Nephron (organoid): ENCODE data around the gene HACD2.

Experiments
- H3K27ac Mint-ChIP-seq, 3 experiments: 2 replicates each; pipeline ENCODE4 v1.8.0; 2020; ENCODE audit warnings: mixed read lengths in 3 of 3, mild to moderate bottlenecking in 2 of 3, moderate library complexity in 1 of 3
- H3K27me3 Mint-ChIP-seq: 2 replicates; pipeline ENCODE4 v1.8.0; 2021; ENCODE audit warnings: low read depth, mild to moderate bottlenecking, moderate library complexity, mixed read lengths
- H3K36me3 Mint-ChIP-seq: 2 replicates; pipeline ENCODE4 v1.8.0; 2020; ENCODE audit warnings: low read depth, mixed read lengths
- H3K4me1 Mint-ChIP-seq: 2 replicates; pipeline ENCODE4 v1.8.0; 2020; ENCODE audit warnings: mixed read lengths
- H3K4me3 Mint-ChIP-seq, 3 experiments: 2 replicates each; pipeline ENCODE4 v1.8.0; 2020; ENCODE audit warnings: mild to moderate bottlenecking in 3 of 3, mixed read lengths in 3 of 3, moderate library complexity in 2 of 3
- H3K9me3 Mint-ChIP-seq: 2 replicates; pipeline ENCODE4 v1.8.0; 2020; ENCODE audit warnings: mixed read lengths
- CTCF ChIP-seq, 3 experiments: fragments of 200-600 bp; sonication (generic); IDR thresholded peaks; one replicate each; pipeline ENCODE4 v1.5.0; 2021; ENCODE audit warnings: antibody characterized with exemption in 3 of 3; ENCODE audit not compliant: unreplicated experiment in 3 of 3

Gene HACD2

GRCh38 chr3:123503203-123503602 is 81.7 kb downstream of the HACD2 start:
- no peaks in the 10 kb centered on the region for H3K9me3 Mint-ChIP-seq

GRCh38 chr3:123499322-123499721 is 85.5 kb downstream of the HACD2 start:
- no peaks in the 10 kb centered on the region for H3K9me3 Mint-ChIP-seq
- H3K4me3 Mint-ChIP-seq: no peak overlapping the region
- no peaks in the 10 kb centered on the region for H3K27me3 Mint-ChIP-seq
- peak overlapping the region in 1 of 3 experiments; percentile 63 for H3K27ac Mint-ChIP-seq
- TF ChIP-seq CTCF (IDR thresholded peaks at IDR 0.05; ENCODE audit: unreplicated experiment in 3 of 3): no peak
- H3K4me1 Mint-ChIP-seq: peaks cover 7% of the 10 kb centered on the region
- H3K36me3 Mint-ChIP-seq: peaks cover 29% of the 10 kb centered on the region

More at GRCh38 chr3:123503203-123503602, 81.7 kb downstream of the HACD2 start:
- Mint-ChIP-seq H3K4me3 (no peak overlapping the region), H3K36me3 (peaks cover 35% of the 10 kb centered on the region), H3K27ac (no peak overlapping the region), H3K4me1 (peaks cover 7% of the 10 kb centered on the region), H3K27me3 (no peaks in the 10 kb centered on the region)
- TF ChIP-seq CTCF (IDR thresholded peaks at IDR 0.05; ENCODE audit: unreplicated experiment in 3 of 3): no peak

- Mint-ChIP-seq H3K4me3 (no peak overlapping the region), H3K27me3 (no peaks in the 10 kb centered on the region), H3K9me3 (no peaks in the 10 kb centered on the region), H3K27ac (peak overlapping the region in 1 of 3 experiments; percentile 63), H3K4me1 (peaks cover 7% of the 10 kb centered on the region), H3K36me3 (peaks cover 32% of the 10 kb centered on the region)
- TF ChIP-seq CTCF (IDR thresholded peaks at IDR 0.05; ENCODE audit: unreplicated experiment in 3 of 3): no peak
Observed at GRCh38 chr3:123498761-123499160, 86.1 kb downstream of the HACD2 start.

GRCh38 chr3:123493912-123494311 is 90.9 kb downstream of the HACD2 start:
- H3K4me3 Mint-ChIP-seq: no peak overlapping the region
- no peaks in the 10 kb centered on the region for H3K9me3 Mint-ChIP-seq
- no peak overlapping the region for H3K27ac Mint-ChIP-seq
- H3K27me3 Mint-ChIP-seq: no peaks in the 10 kb centered on the region
- TF ChIP-seq CTCF (IDR thresholded peaks at IDR 0.05; ENCODE audit: unreplicated experiment in 3 of 3): no peak
- H3K4me1 Mint-ChIP-seq: no peaks in the 10 kb centered on the region
- H3K36me3 Mint-ChIP-seq: peaks cover 24% of the 10 kb centered on the region

- Mint-ChIP-seq H3K9me3 (no peaks in the 10 kb centered on the region), H3K27ac (no peak overlapping the region), H3K4me1 (no peaks in the 10 kb centered on the region), H3K36me3 (peaks cover 17% of the 10 kb centered on the region), H3K27me3 (no peaks in the 10 kb centered on the region), H3K4me3 (no peak overlapping the region)
- TF ChIP-seq CTCF (IDR thresholded peaks at IDR 0.05; ENCODE audit: unreplicated experiment in 3 of 3): no peak
Observed at GRCh38 chr3:123491966-123492587, 92.8 kb downstream of the HACD2 start.

GRCh38 chr3:123489400-123490004 is 95.4 kb downstream of the HACD2 start:
- no peak overlapping the region for H3K27ac Mint-ChIP-seq
- H3K9me3 Mint-ChIP-seq: no peaks in the 10 kb centered on the region
- H3K36me3 Mint-ChIP-seq: peaks cover 6% of the 10 kb centered on the region
- peak; percentile 91 to 94 (median 92) for TF ChIP-seq CTCF (IDR thresholded peaks at IDR 0.05; ENCODE audit: unreplicated experiment in 3 of 3)
- H3K4me1 Mint-ChIP-seq: no peaks in the 10 kb centered on the region
- H3K27me3 Mint-ChIP-seq: peaks cover 6% of the 10 kb centered on the region
- H3K4me3 Mint-ChIP-seq: no peak overlapping the region
